ENCODE measurements around the gene BCAN.

Gene BCAN

GRCh38 chr1:156707417-156708217 lies 65.7 kb downstream of the BCAN start:
- TF ChIP-seq CTCF (IDR thresholded peaks at IDR 0.05; ENCODE audit: low read depth, low read length) = no peak
- H3K4me3 ChIP-seq (ENCODE audit: low read depth, low read length) = no peak overlapping the region

DNA sequence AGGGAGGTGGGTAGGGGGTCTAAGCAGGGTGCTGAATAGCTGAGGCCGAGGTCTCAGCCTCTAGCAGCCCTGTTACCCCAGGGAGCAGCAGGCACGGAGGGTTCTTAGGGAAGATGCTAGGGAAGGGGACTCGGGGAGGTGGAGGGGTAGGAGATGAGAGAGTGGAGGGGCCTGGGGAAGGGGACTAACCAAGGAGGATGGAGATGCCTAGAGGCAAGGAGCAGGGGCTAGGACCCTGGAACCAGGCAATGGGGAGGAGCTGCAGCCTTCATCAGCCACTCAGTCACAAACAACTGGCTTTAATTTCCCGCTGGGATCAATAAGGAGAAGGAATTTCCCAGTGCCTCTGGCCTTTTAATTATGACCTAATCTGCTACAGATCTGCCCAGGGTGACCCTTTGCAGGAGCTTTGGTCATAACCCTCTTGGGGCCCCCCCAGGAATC lies 66.3 kb downstream of the BCAN start:
- no peak overlapping the region for H3K4me3 ChIP-seq (ENCODE audit: low read depth, low read length)
- no peak for TF ChIP-seq CTCF (IDR thresholded peaks at IDR 0.05; ENCODE audit: low read depth, low read length)

GRCh38 chr1:156709031-156709430 lies 67.1 kb downstream of the BCAN start:
- no peak for TF ChIP-seq CTCF (IDR thresholded peaks at IDR 0.05; ENCODE audit: low read depth, low read length)
- no peak overlapping the region for H3K4me3 ChIP-seq (ENCODE audit: low read depth, low read length)

Measured in WI38 (cell line).